ENCODE data around the gene SPATA9.
"Not testable (repeated sequence)": the region's sequence is repeated elsewhere in the genome, so short reads cannot be mapped to it uniquely, and the experiment has no call there.

SPATA9 gene

DNA sequence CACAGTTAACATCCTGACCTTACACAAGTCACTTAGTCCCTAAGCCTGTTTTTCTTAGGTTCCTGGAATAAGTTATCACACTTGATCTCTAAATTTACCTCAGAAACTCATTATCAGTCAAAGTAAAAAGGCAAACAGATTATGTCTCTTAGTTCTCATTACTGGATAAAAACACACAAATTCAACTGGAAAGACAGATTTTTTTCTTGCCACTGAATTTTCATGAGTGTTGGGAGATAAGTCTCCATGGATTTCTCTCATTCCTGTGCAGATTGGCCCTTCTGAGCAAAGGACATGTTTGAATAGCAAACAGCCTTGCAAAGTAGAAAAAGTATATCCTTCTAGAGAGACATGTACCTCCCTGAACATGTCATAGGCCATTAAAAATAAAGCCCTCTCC, 10.2 kb downstream of the SPATA9 start:
- no peak for FAIRE-seq

DNA sequence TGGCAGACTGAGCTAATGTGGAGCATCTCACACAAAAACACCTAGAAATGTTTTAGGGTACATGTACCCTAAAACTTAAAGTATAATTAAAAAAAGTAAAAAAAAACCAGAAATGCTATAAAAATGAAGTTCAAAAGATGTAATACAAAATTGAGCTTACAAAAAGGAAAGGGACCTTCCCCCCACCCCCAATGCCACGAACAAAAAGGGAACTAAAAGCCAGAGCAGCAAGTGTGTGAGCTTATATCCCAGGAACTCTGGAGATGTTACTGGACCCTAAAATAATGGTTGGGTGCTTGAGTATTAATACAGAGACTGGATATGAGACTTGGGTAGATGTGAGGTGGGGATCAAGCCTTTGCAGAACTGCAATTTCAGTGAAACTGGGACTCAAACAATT, 11.0 kb downstream of the SPATA9 start:
- no peak for FAIRE-seq

DNA sequence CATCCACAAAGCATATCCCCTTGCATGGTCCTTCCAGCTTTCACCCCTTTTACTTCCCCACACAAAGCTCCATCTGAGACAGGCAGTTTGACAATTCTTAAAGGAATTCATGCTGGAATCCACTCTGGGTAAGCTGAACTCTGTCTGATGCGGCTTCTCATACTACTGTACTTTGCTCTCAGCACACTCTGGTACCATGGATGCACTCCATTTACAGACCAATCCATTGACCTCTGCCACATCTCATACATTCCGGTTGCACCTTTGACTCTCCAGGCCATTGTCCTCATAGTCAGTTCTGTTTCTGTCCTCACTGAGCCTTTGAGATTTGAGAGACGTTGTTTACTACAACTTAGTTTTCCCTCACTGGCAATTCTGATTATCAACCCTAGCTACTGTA, 12.2 kb downstream of the SPATA9 start:
- FAIRE-seq: no peak

DNA sequence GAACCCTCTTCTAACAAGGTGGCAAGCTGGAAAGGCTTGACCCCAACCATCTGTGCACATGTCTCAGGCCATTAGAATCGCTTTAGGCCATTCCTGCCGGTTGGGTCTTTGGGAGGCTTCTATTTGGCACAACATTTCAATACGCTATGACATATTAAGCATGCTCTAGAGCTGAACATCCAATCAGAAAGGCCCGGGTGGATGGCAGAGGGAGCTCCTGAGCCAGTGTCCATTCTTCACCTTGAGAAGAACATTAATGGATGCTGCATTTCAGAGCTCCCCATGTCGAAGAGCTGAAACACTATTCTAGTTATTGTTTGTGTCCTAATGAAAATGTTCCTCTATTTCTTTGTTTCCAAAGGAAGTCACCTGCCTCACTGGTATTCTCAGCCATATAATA, 12.8 kb downstream of the SPATA9 start:
- no peak for FAIRE-seq

DNA sequence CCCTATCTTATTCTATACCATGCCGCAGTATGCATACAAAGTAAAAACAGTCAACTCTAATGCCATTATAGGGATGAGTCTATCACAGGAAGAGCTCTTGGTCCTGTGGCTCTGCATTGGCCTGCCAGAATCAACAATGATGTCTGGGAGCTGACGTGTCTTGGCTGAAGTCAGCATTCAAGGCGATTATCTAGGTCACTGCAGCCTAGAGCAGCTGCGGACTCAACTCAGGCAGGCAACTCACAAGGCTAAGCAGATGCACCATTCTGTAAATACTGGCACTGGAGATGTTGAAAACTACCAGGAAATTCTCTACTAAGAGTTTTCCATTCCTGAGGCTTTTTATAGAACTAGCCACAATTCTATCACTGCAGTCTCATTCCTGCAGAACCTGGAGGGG, 13.3 kb downstream of the SPATA9 start:
- no peak for FAIRE-seq

DNA sequence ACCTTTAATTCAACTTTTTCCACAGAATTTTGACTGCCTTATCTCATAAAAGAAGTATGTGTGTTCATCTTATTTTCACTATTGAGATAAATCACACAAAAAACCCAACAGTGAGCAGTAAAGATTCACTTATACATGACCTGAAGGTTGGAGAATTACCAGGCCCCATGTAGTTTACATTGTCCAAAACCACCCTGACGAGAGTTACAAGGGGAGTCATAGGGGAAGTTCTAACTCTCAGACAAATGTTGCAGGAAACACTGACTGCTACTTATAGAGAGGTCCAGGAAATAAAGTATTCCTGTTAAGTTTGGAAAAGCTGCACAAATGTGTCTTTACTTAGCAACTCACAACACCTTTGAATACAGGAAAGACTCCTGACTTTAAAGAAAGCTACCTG, 14.1 kb downstream of the SPATA9 start:
- no peak for FAIRE-seq

DNA sequence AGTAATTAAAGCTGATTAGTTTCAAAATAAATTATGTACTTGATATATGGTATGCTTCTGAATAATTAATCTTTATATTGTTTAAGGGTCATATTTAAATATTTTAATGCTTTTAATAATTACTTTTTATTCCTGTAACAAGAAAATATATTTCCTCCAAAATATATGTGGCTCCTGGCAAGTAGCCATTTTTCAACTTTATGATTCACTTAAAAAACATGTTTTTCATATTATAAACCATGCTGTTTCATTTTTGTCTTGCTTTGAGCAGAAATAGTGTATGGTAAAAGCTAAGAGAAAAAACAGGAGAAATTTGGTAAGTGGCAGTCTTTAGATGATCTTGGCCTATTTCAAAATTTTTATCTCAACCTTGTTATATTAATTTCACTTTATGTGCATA, 14.6 kb downstream of the SPATA9 start:
- no peak for FAIRE-seq

DNA sequence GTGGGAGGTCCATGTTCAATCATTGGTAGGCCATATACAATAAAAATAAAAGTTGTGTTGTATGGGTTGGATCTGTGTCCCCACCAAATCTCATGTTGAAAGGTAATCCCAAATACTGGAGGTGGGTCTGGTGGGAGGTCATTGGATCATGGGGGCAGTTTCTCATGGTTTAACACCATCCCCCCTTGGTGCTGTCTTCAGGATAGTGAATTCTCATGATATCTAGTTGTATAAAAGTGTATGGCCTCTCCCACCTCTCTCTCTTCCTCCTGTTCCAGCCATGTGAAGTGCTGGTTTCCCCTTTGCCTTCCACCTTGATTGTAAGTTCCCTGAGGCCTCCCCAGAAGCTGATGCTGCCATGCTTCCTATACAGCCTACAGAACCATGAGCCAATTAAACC, 15.1 kb downstream of the SPATA9 start:
- no peak for FAIRE-seq

DNA sequence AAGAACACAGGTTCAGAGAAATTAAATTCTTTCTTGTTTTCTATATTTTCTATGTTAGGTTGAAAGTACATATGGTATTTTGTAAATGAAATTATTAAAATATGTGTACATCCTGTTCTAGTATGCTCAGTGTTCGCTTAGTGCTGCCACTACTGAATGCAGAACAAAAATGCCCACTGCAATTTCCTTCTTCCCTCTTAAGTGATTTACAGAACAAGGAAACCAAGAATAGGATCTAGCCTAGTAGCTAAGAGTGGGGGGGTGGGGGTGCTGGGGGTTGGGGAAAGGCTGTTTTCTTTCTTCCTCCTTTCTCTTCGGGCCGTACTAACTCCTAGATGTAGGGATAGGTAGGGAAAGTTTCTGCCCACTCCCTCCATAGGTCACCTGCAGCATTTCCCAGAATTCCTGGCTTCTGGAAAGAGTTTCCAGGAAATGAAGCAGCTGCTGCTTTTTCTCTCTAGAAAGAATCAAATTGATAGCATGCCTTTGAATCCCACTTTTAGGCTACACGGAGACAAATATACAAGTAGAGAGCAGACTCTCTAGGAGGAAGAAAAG, 15.7 kb downstream of the SPATA9 start:
- no peak for FAIRE-seq

DNA sequence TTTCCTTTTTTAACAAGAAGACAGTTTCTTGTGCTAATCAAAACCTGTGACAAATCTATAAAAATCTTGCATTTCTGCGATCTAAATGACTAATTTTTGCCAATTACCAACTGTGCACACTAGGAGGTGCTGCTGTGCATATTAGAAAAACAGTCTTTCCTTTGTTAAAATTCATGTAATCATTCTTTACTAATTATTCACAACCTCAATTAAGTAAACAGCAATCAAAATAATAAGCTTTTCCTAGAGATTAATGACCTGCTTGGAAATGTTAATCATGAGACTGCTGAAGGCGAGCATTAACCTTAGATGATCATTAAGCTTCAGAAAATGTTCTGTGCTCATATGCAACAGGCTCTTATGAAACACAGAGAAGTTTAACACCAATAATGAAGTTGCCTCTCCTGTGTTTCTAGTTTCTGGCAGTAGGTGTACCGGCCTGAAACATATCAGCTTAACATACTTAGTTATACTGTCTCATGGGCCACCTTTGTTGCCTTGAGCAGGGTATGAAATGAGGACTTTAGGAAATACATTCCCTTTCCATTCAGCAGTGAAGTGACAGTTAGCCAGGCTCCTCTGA, 18.5 kb downstream of the SPATA9 start:
- FAIRE-seq: peak; percentile 83

DNA sequence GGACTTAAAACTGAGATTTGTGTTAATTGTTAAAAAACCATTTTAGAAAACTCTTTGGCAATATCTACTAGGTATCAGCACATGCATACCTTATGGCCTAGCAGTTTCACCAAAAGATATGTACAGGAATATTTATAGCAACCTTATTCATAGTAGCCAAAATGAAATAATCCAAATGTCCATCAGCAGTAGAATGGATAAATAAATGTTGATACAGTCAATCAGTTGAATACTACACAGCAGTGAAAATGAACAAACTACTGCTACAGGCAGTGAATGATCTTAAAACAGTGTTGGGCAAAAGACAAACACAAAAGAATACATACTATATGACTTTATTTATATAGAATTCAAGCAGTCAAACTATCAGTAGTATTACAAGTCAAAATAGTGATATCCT, 19.8 kb downstream of the SPATA9 start:
- FAIRE-seq: no peak

DNA sequence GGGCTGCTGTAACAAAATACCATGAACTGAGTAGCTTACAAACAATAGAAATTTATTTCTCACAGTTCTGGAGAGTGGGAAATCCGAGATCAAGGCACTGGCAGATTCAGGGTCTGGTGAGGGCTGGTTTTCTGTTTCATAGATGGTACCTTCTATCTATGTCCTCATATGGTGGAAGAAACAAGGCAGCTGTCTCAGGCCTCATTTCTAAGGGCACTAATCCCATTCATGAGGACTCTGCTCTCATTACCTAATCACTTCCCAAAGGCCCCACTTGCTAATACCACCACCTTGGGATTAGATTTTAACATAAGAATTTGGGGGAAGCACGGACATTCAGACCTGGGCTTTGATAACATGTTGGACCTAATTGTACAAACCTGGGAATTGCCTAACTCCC, 22.7 kb downstream of the SPATA9 start:
- FAIRE-seq: no peak

DNA sequence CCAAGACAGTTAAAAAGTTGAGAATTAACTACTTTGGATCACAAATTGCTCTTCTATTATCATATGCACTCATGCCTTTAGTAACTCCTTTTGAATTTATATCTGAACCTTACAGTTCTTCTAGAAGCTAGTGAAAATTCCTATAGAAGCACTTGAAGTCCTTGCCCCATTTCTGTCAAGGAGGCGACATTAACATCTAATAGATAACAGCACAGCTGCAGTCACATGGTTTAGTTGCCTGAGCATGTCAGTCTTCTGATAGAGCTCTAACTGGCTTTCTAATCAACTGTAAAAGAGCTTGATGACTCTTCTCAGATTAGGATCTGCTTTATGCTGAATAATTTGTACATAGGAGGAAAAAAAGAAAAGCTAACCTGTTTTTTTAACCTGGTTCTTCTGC, 27.2 kb downstream of the SPATA9 start:
- no peak for FAIRE-seq

DNA sequence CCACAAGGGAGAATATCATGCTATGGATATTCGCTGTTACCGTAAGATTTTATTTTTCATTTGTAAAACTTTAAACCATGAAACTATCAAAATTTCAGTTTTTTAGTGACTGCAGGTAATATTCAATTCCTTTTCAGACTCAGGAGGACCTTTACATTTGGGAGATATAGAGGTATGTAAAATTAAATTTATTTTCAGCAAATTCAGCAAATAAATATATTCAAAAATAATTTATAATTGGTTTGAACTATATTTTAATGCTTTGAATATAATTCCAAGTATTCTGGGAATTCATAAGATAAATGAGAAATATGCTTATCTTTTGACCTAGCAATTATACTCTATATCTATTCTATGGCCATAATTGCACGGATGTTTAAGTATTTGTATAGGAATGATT, 28.6 kb downstream of the SPATA9 start:
- no peak for FAIRE-seq

DNA sequence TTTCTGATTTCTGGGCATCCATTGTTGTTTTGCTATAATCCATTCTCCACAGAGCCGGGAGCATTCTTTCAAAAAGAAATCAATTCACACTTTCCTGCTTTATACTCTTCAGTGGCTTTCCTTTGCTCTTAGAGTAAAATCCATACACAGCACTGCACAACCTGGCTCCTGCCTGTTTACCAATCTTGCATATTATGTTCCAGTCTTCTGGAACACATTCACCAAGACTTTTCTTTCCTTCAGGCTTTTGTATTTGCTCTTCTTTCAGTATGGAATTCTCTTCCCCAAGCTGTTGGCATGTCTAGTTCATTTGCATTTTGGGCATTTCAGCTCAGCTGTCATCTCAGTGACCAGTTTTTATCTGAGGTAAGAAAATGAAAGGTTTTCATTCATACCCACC, 29.9 kb downstream of the SPATA9 start:
- FAIRE-seq: no peak

DNA sequence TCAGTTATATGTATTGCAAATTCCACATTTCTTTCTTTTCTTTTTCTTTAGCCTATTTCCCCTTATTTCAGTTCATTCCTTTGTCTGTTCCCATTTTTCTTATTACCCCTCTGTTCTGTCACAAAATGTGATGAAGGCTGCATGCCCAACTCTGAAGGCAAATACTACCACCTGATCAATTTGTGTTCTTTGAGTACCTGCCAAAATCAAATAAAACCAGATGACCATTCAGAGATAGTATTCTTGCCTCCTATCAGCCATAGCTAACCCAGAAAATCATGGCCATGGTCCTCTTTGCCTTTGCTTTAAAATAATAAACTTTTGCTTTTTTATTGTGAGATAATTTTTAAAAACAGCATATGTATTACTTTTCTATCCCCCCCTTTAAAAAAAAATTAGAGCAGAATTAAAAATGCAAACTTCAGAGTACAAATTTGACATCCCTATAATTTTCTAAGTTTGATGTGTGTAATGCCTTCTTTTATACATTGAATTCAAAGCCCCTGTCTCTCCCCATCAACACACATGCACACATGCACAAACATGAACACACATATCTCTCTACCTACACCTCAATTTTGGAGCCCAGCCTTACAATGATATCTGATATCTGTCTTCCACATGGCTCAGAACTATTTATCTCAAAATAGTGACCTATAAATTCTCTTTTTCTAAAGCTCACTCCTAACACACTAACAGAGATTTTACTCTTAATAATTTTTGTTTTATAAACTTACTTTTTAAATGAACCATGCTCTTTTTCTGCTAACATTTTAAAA, 32.8 kb downstream of the SPATA9 start:
- FAIRE-seq: no peak

DNA sequence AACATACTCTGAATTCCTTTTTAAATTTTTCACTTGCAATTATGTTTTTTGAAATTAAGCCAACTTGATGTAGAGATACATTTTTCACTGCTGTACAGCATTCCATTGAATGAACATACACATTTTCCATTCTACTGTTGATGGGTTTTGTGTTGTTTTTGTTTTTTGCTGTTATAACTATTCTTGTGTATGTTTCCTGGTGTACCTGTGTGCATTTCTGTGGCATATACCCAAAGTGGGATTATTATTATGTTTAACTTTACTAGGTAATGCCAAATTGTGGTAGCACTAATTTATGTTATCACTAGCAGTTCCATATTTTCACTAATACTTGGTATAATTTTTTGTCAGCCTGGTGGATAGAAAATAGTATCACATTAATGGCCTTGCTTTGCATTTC, 33.5 kb downstream of the SPATA9 start:
- no peak for FAIRE-seq

DNA sequence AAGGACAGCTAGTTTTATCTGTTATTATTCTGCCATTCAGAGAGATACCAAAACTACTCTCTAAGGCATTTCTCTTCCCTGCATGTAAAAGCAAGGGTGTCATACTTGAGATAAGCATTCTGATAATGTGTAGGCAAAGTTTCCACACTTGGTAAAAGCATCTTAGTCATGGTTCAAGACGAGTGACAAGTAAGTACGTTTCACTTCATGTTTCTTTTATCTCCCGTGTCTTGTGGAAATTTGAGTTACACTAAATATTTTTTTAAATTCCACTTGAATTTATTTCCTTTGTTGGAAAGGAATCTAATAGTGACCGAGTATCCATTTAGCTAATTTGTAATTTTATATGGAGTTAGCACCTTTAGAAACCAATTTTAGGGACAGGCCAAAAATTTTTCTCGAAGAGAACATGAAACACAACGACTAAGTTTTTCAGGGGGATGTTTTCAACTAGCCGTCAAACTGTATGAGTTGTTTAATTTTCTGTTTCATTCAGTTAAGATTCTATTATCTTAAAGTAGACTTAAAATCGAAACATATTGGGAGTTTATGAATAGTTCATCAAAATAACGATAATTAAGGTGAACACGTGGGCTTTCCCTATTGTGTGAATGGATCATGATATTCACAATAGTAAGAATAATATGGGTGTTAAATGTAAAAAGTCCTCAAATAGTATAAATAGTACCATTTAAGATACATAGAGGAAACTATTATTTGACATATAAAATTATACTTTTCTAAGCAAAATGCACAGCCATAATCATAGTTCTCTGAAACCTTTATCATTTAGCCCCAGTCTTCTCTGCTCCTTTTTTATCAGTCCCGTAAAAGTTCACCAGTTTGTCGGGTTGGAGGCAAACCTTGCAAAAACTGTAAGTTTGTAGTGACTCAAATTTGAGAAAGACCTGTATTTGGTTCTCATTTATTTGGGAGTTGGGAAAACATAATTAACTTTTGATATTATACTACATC, 34.6 kb downstream of the SPATA9 start:
- no peak for FAIRE-seq

DNA sequence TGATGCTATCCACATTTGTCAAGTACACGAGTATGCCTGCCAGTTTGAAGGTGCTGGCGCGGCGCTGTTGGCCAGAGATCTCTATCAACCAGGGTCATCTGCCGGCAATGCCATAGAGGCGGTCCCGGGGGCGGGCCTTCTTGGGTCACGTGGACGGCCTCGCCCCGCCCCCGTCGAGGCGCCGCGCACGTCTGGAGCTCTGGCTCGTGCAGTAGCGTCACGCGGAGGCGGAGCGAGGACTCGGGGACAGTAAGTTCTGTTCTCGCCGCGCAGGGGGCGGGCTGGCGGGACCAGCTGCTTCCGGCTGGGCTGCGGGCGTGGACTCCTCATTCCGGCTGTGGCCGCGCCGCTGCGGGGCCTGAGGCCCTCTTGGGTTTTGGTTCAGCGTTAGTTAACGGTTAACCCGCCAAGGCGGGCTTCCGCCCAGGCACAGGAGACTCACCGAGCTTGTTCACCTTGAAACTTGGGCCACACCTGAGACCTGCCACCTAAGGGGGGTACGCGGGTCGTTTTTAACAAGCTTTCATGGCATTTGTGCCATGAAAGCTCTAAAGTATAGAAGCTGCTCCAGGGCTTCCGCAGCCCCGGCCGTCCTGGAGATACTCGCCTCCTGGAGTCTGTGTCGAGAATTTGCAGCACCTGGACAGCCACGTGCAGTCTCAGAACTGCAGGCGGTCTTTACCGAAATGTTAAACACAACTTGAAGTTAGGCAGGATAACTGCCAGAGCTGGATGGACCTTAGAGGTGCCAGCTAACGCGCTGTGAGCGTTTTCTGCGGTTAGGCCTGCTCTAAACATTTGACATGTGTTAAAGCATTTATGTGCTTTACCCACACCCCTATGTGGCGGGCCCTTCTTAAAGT, 36.0 kb downstream of the SPATA9 start, which contains the start of gene RFESD:
Gene RFESD, plus strand, starts transcription at position 209 of the 863 bp plus-strand sequence. CDS start 5,495 bp downstream, outside the sequence.
- peak; percentile 60 for FAIRE-seq

DNA sequence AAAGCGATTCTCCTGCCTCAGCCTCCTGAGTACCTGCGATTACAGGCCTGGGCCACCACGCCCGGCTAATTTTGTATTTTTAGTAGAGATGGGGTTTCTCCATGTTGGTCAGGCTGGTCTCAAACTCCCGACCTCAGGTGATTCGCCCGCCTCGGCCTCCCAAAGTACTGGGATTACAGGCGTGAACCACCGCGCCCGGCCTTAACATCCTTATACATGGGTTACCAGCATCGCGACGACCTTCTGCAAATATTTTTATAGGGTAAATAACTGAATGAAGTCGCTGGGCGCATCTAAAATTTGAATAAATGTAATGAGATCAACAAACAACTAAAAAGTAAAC, 36.6 kb downstream of the SPATA9 start:
- FAIRE-seq: not testable (repeated sequence)

DNA sequence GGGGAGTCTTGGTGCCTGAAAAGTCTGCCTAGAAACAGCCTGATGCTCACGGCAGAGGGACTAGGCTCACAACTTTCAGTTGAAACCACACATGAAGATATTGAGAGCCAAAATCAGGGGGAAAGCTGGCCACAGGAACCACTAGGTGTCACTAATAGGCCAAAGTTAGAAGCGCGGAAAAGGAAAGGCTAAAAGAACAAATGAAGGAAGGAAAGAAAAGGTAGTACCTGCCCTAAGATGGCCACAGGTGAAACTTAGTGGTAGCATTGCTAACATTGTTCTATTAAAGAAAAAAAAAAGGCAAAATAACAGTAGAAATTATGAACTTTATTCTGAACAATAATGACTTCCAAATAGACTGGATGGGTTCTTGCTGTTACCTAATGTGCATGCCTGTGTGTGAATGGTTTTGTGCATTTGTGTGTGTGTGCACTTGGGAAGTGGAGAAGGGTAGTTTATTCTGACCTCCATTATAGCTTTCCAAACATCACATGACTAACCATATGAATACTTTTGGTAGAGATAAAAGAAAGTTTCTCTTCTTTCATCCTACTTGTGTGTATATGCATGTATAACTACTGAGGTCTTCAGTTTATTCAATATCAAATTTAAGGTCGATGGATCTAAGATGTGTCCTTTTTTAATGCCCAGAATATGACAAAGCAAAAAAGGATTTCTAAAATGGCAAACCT, 38.3 kb downstream of the SPATA9 start:
- FAIRE-seq: peak; percentile 54

DNA sequence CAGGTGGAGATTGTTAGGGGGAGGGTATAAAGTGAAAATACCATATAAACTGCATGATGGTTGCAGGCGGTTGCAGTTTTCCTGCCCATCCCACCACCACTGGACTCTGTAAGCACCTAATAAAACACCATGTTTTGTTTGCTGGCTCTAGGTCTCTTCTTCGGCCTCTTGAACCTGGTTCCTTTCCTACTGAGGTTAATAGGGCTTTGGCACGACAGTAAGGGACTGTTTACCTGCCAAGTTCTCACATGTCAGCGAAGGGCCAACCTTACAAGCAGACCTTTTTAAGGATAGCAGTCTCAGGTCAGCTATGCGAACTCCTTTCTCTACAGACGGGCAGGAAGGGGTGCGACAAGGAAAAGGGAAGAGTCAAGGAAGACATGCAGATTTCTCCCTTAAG, 39.6 kb downstream of the SPATA9 start:
- FAIRE-seq: no peak

All from TTC549 (cell line).